Fibroblast of lung (primary cell): ENCODE measurements around the gene FCMR.

Source experiments
- CTCF ChIP-seq, 2 donors: IDR thresholded peaks in 1 of 2; conservative IDR thresholded peaks in 1 of 2; 1 replicate in 1 of 2; 2 replicates in 1 of 2; pipeline ENCODE4 v1.5.1; 2011 to 2012; ENCODE audit warnings: low read length in 2 of 2, control low read depth in 1 of 2, inconsistent platforms in 1 of 2, low read depth in 1 of 2, mild to moderate bottlenecking in 1 of 2
- EZH2 ChIP-seq: IDR thresholded peaks from 2 replicates; pipeline ENCODE4 v1.5.1; 2012; ENCODE audit warnings: low read length, control low read depth, mild to moderate bottlenecking; ENCODE audit errors: missing control alignments

- TF ChIP-seq CTCF (conservative IDR thresholded peaks at IDR 0.05 in 1 of 2, IDR thresholded peaks at IDR 0.05 in 1 of 2; ENCODE audit: low read depth in 1 of 2, low read length in 2 of 2) = no peak
- TF ChIP-seq EZH2 = no peak
Observed at GRCh38 chr1:206952171-206952570, 30.4 kb upstream of the FCMR start.
